ENCODE results near the gene RTL10. TPM values are rescaled to one million over a fixed set of nuclear protein-coding genes. Genes with fewer than 3 reads are reported as not detected.
A peak's percentile ranks its signal among the peaks of the same experiment; 100 is the strongest.

Gene RTL10
- total and polyA plus RNA-seq, 7 experiments from 2014 or later = 14.9 to 36.8 (median 20.8) TPM

GRCh38 chr22:19891317-19892256 lies 36.9 kb upstream of the RTL10 start:
- no peaks in the 10 kb centered on the region for H3K27me3 ChIP-seq (ENCODE audit: control insufficient read depth in 2 of 2, insufficient read depth in 2 of 2, low read length in 2 of 2)
- Mint-ChIP-seq H3K4me3 (peak overlapping the region; percentile 80 to 91 (median 86)), H3K9me3 (no peaks in the 10 kb centered on the region), H3K27me3 (no peaks in the 10 kb centered on the region), H3K4me1 (peaks cover 37 to 96% (median 84%) of the 10 kb centered on the region in 7 donors), H3K36me3 (peaks cover 0 to 5% (median 0%) of the 10 kb centered on the region in 5 donors), H3K27ac (peak overlapping the region; percentile 92 to 100 (median 99))
- no peaks in the 10 kb centered on the region for H3K9me3 ChIP-seq (ENCODE audit: control insufficient read depth in 2 of 3, low read length in 3 of 3)
- peaks cover 35 to 96% of the 10 kb centered on the region in 2 donors for H3K4me1 ChIP-seq (ENCODE audit: control insufficient read depth in 2 of 2, insufficient read depth in 2 of 2, low read length in 2 of 2)
- ATAC-seq (peak; percentile 90), DNase-seq (peak; percentile 39 to 89 (median 86))
- ChIA-PET POLR2A (interaction anchor here (0.6 to 9.7 kb wide), 19 partner anchors 8 to 677 kb away, joined by 3 to 154 read pairs (median 4); partner anchors contain the start of genes GNB1L and RTL10), CTCF (interaction anchor here (1.0 to 3.4 kb wide), 9 partner anchors 12 to 161 kb away, joined by 3 to 16 read pairs (median 5); partner anchors contain the start of genes GNB1L and RTL10)
- peak overlapping the region; percentile 84 for H3K27ac ChIP-seq (ENCODE audit: low read depth, low read length)
- no peaks in the 10 kb centered on the region for H3K36me3 ChIP-seq (ENCODE audit: control insufficient read depth in 2 of 3, insufficient read depth in 3 of 3, low read length in 3 of 3)
- H3K4me3 ChIP-seq (ENCODE audit: low read length) = peak overlapping the region; percentile 67
- intact Hi-C loops (cut with micrococcal nuclease) = loop anchor here (1.0 to 5.0 kb wide), 11 partner anchors 17 to 784 kb away; partner anchors contain the start of genes COMT (in 1 of the 2), GNB1L (in 1 of the 2), RTL10 (in 1 of the 2) and TXNRD2 (in 1 of the 2)

- Histone ChIP-seq H3K36me3 (ENCODE audit: control insufficient read depth in 2 of 3, insufficient read depth in 3 of 3, low read length in 3 of 3) (no peaks in the 10 kb centered on the region), H3K4me3 (ENCODE audit: low read length) (peak overlapping the region; percentile 67), H3K9me3 (ENCODE audit: control insufficient read depth in 2 of 3, low read length in 3 of 3) (no peaks in the 10 kb centered on the region), H3K4me1 (ENCODE audit: control insufficient read depth in 2 of 2, insufficient read depth in 2 of 2, low read length in 2 of 2) (peaks cover 38 to 96% of the 10 kb centered on the region in 2 donors), H3K27ac (ENCODE audit: low read depth, low read length) (peak overlapping the region; percentile 84), H3K27me3 (ENCODE audit: control insufficient read depth in 2 of 2, insufficient read depth in 2 of 2, low read length in 2 of 2) (no peaks in the 10 kb centered on the region)
- H3K27me3 Mint-ChIP-seq = no peaks in the 10 kb centered on the region
- peaks cover 0 to 5% (median 0%) of the 10 kb centered on the region in 5 donors for H3K36me3 Mint-ChIP-seq
- ATAC-seq = no peak
- ChIA-PET CTCF (interaction anchor here (1.3 to 3.4 kb wide), 4 partner anchors 20 to 160 kb away, joined by 6 to 16 read pairs (median 6); partner anchors contain the start of genes GNB1L and RTL10), POLR2A (interaction anchor here (0.6 to 9.7 kb wide), 13 partner anchors 9 to 678 kb away, joined by 3 to 154 read pairs (median 3); partner anchors contain the start of genes GNB1L and RTL10)
- H3K4me1 Mint-ChIP-seq = peaks cover 44 to 96% (median 84%) of the 10 kb centered on the region in 7 donors
- H3K9me3 Mint-ChIP-seq = no peaks in the 10 kb centered on the region
- peak overlapping the region; percentile 33 to 91 (median 86) for H3K4me3 Mint-ChIP-seq
- intact Hi-C loops (cut with micrococcal nuclease) = loop anchor here (1.0 to 5.0 kb wide), 11 partner anchors 16 to 783 kb away; partner anchors contain the start of genes COMT (in 1 of the 2), GNB1L (in 1 of the 2), RTL10 (in 1 of the 2) and TXNRD2 (in 1 of the 2)
- DNase-seq = no peak
- H3K27ac Mint-ChIP-seq = peak overlapping the region; percentile 92 to 100 (median 99)
Measured at GRCh38 chr22:19890502-19891316, 36.0 kb upstream of the RTL10 start.

GRCh38 chr22:19889951-19890350 lies 35.3 kb upstream of the RTL10 start:
- H3K4me3 Mint-ChIP-seq = peak overlapping the region; percentile 40 to 91 (median 69)
- H3K27ac Mint-ChIP-seq = peak overlapping the region; percentile 34 to 100 (median 99)
- H3K27ac ChIP-seq (ENCODE audit: low read depth, low read length) = peak overlapping the region; percentile 84
- DNase-seq (peak in 5 of 9 donors; percentile 18 to 40 (median 30)), ATAC-seq (no peak)
- H3K9me3 ChIP-seq (ENCODE audit: control insufficient read depth in 2 of 3, low read length in 3 of 3) = no peaks in the 10 kb centered on the region
- H3K4me3 ChIP-seq (ENCODE audit: low read length) = no peak overlapping the region
- H3K27me3 ChIP-seq (ENCODE audit: control insufficient read depth in 2 of 2, insufficient read depth in 2 of 2, low read length in 2 of 2) = no peaks in the 10 kb centered on the region
- CTCF ChIA-PET = interaction anchor here (1.3 to 3.4 kb wide), 3 partner anchors 21 to 159 kb away, joined by 6 to 16 read pairs (median 7); no protein-coding TSS in a partner anchor
- POLR2A ChIA-PET = interaction anchor here (0.9 to 9.7 kb wide), 8 partner anchors 9 to 679 kb away, joined by 3 to 154 read pairs (median 4); partner anchors contain the start of genes GNB1L and RTL10
- H3K4me1 ChIP-seq (ENCODE audit: control insufficient read depth in 2 of 2, insufficient read depth in 2 of 2, low read length in 2 of 2) = peaks cover 38 to 96% of the 10 kb centered on the region in 2 donors
- H3K4me1 Mint-ChIP-seq = peaks cover 46 to 96% (median 82%) of the 10 kb centered on the region in 7 donors
- H3K36me3 Mint-ChIP-seq = peaks cover 0 to 5% (median 0%) of the 10 kb centered on the region in 5 donors
- intact Hi-C loops (cut with micrococcal nuclease) = loop anchor here (2.0 to 5.0 kb wide), 6 partner anchors 51 to 783 kb away; partner anchors contain the start of genes COMT (in 1 of the 2) and TXNRD2 (in 1 of the 2)
- H3K36me3 ChIP-seq (ENCODE audit: control insufficient read depth in 2 of 3, insufficient read depth in 3 of 3, low read length in 3 of 3) = no peaks in the 10 kb centered on the region
- H3K27me3 Mint-ChIP-seq = no peaks in the 10 kb centered on the region
- no peaks in the 10 kb centered on the region for H3K9me3 Mint-ChIP-seq

GRCh38 chr22:19888131-19888746 lies 33.6 kb upstream of the RTL10 start:
- Histone ChIP-seq H3K4me1 (ENCODE audit: control insufficient read depth in 2 of 2, insufficient read depth in 2 of 2, low read length in 2 of 2) (peaks cover 37 to 95% of the 10 kb centered on the region in 2 donors), H3K27ac (ENCODE audit: low read depth, low read length) (peak overlapping the region; percentile 63), H3K9me3 (ENCODE audit: control insufficient read depth in 2 of 3, low read length in 3 of 3) (no peaks in the 10 kb centered on the region), H3K4me3 (ENCODE audit: low read length) (no peak overlapping the region), H3K36me3 (ENCODE audit: control insufficient read depth in 2 of 3, insufficient read depth in 3 of 3, low read length in 3 of 3) (no peaks in the 10 kb centered on the region), H3K27me3 (ENCODE audit: control insufficient read depth in 2 of 2, insufficient read depth in 2 of 2, low read length in 2 of 2) (no peaks in the 10 kb centered on the region)
- Mint-ChIP-seq H3K4me3 (peak overlapping the region in 2 of 10 donors; percentile 80 to 83), H3K27ac (peak overlapping the region in 7 of 9 donors; percentile 94 to 99 (median 97)), H3K4me1 (peaks cover 39 to 93% (median 69%) of the 10 kb centered on the region in 7 donors), H3K9me3 (no peaks in the 10 kb centered on the region), H3K36me3 (no peaks in the 10 kb centered on the region), H3K27me3 (no peaks in the 10 kb centered on the region)
- DNase-seq (no peak), ATAC-seq (no peak)
- CTCF ChIA-PET = interaction anchor here (1.5 kb wide), 1 partner anchor 8 kb away, joined by 5 read pairs; no protein-coding TSS in a partner anchor
- POLR2A ChIA-PET = interaction anchor here (1.3 to 9.7 kb wide), 5 partner anchors 8 to 33 kb away, joined by 3 to 154 read pairs (median 13); partner anchors contain the start of genes GNB1L and RTL10
- intact Hi-C loops (cut with micrococcal nuclease) = no loop called here

GRCh38 chr22:19887256-19887985 lies 32.7 kb upstream of the RTL10 start:
- Histone ChIP-seq H3K27ac (ENCODE audit: low read depth, low read length) (peak overlapping the region; percentile 63), H3K36me3 (ENCODE audit: control insufficient read depth in 2 of 3, insufficient read depth in 3 of 3, low read length in 3 of 3) (no peaks in the 10 kb centered on the region), H3K9me3 (ENCODE audit: control insufficient read depth in 2 of 3, low read length in 3 of 3) (no peaks in the 10 kb centered on the region), H3K4me1 (ENCODE audit: control insufficient read depth in 2 of 2, insufficient read depth in 2 of 2, low read length in 2 of 2) (peaks cover 29 to 87% of the 10 kb centered on the region in 2 donors), H3K4me3 (ENCODE audit: low read length) (no peak overlapping the region), H3K27me3 (ENCODE audit: control insufficient read depth in 2 of 2, insufficient read depth in 2 of 2, low read length in 2 of 2) (no peaks in the 10 kb centered on the region)
- H3K4me1 Mint-ChIP-seq = peaks cover 32 to 84% (median 61%) of the 10 kb centered on the region in 7 donors
- peak overlapping the region; percentile 72 to 99 (median 97) for H3K27ac Mint-ChIP-seq
- ChIA-PET POLR2A (interaction anchor here (0.6 to 9.7 kb wide), 10 partner anchors 9 to 627 kb away, joined by 3 to 154 read pairs (median 4); partner anchors contain the start of genes GNB1L and RTL10), CTCF (interaction anchor here (0.6 to 3.3 kb wide), 6 partner anchors 9 to 155 kb away, joined by 3 to 9 read pairs (median 4); no protein-coding TSS in a partner anchor)
- peak overlapping the region; percentile 15 to 83 (median 69) for H3K4me3 Mint-ChIP-seq
- H3K27me3 Mint-ChIP-seq = no peaks in the 10 kb centered on the region
- DNase-seq (peak in 1 of 9 donors; percentile 3), ATAC-seq (no peak)
- intact Hi-C loops (cut with micrococcal nuclease) = loop anchor here in 1 of 2 donors (1.0 kb wide), 1 partner anchor 33 kb away; the partner anchor contains the start of genes GNB1L and RTL10
- H3K9me3 Mint-ChIP-seq = no peaks in the 10 kb centered on the region
- no peaks in the 10 kb centered on the region for H3K36me3 Mint-ChIP-seq
